SK-N-DZ (cell line): Measurements from ENCODE around the gene GEMIN4.
"Not testable (repeated sequence)": the region's sequence is repeated elsewhere in the genome, so short reads cannot be mapped to it uniquely, and the experiment has no call there.

ENCODE experiments used
- DNase-seq: peaks from one replicate; pipeline ENCODE4 v3.0.0-alpha.2; 2015; ENCODE audit warnings: low spot score

The GEMIN4 gene

DNA sequence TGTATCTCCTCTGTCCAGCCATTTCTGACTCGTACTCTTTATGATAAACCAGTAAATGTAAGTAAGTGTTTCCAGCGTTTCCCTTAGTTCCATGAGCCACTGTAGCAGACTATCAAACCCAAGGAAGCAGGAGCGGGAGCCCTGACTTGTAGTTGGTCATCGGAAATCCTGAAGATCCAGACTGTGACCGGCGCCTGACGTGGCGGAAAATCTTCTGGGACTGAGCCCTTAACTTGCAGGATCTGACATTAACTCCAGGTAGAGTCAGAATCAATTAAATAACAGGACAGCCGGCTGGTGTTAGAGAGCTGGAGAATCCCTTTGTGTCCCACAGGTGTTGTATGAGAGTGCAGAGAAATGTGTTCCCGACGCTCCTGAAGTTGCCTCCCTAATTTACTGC, 26.0 kb upstream of the GEMIN4 start:
- no peak for DNase-seq

DNA sequence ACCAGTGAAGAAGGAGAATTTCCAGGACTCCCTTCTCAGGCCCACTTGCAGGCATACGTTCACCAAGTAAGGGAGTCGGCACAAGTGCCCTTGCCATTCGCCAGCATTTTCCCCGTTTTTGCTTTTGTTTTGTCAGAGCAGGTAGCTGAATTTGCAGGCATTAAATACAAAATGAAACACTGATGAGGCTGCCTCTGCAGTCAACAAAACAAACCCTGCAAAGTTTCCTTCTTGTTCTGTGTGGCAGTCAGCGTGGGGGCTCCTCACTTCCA, 22.2 kb upstream of the GEMIN4 start:
- DNase-seq = no peak

DNA sequence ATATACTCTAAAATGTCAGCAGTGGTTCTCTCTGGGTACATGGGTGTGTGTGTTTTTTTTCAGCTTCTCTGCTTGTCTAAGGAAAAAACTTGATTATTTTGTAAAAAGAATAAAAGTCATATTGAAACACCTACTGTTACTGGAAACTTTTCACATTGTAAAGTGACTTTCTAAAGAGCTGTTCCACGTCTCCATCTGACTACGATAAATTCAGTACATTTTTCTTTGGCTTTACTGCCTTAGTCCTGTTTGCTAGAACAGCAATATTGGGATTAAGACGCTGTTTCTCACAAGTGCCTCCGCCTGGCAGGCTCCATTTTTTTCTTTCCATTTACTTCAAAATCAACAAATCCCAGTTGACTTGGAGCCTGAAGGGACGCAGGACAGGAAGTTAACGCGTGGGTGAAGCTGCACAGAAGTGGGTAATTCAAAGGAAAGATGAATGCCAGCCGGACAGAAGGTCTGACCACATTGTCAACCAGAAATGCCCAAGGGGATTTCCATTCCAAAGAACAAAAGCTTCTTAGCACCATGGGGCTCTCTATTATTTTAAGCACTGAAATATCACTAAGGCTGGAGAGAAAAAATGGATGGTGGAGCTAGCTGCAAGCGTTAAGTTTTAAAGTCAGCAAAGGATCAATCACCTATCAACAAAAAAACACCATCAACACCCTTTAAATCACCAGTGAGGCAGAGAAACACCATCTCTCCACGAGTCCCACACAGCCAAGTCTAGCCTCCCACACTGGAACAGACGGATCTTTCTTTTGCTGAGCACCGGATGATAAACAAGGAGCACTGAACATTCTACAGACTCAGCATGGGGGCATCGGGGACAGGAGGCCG, 21.6 kb upstream of the GEMIN4 start:
- no peak for DNase-seq

DNA sequence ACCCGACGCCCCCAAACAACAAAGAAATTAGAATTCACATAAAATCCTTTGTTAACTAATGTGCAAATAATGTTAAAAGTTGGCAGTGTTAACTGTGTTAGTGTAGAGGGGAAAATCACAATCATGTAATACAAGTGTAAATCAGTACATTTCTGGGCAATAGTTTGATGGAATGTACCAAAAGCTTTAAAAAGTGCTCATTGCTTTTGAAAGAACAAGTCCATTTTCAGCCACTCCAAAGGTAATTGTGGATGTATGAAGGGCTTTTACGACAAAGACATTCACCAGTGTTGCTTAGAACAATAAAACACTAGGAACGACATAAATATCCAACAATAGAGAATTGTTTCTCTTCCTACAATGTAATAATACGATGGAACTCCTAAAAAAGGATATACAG, 21.0 kb upstream of the GEMIN4 start:
- DNase-seq = no peak

DNA sequence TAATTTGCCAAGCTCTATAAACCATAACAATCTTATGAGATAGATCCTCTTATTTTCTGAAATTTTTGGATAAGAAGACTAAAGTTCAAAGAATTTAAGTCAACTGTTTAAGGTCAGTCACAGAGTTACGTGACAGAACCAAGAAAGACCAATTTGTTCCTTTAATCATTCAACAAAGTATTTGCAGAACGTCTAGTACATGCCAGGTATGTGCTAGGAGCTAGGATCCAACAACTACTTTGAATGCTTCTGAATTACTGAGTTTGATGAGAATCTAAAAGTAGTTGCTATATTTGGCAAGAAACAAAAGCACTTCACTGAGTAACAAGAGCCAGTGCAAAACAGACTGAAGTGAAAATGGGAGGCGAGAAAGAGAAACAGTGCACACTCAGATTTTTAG, 15.0 kb upstream of the GEMIN4 start:
- DNase-seq = no peak

DNA sequence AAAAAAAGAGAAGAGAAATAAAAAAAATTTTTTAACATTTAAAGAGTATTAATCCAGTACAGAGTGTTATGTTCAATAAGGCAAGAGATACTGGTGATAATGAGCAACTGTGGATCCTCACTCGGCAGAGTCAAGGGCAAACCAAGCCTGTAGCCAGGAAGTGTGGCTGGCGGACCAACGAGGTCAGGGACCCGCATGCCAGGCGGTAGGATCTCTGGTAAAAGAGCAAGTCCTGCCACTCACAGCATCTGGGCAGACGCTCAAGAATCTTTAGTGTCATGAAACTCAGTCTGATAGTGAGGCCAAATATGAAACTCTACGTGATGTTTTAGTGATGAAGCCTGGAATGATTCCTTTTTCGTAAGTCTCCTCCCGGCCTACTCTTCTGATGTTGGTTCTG, 8.3 kb upstream of the GEMIN4 start:
- no peak for DNase-seq

DNA sequence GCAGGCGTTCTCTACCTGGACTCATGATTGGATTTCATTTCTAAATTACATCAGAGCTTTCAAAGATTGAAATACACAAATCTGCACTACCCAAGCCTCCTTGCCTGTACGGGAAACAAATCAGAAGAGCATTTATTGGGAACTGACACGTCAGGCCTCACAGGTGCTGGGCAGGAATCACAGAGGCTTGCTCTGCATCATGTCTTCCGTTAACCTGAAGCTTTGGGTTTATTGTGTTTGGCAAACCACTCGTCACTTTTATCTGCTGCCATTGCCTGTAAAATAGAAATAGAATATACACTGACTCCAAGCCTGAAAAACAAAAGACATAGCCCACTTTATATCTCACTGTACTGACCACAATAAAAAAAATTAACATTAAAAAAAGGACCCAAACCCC, 7.9 kb upstream of the GEMIN4 start:
- no peak for DNase-seq

DNA sequence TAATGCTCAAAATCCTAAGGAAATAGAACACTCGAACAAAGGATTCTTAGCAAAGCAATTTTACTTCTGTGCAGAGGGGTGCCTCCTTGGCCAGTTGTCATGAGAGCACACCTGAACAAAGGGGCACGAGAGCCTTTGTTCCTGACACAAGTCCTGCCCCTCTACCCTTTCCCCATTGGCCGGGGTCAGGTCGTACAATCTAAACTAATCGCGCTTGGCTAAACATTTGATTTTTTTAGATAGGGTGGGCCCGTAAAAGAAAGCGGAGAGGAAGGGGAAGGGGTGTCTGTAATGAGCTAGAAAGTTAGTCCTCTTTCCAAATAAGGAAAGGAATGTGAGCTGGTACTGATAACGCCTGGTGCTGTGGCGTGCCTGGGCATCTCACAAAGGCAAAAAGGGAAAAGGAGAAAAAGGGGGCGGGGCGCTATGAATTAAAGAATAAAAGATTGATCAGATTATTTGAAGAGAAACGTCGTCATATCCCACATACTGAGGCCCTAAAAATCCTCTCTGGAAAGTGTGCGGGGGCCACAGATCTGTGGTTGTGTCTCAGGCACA, 4.0 kb upstream of the GEMIN4 start:
- not testable (repeated sequence) for DNase-seq

DNA sequence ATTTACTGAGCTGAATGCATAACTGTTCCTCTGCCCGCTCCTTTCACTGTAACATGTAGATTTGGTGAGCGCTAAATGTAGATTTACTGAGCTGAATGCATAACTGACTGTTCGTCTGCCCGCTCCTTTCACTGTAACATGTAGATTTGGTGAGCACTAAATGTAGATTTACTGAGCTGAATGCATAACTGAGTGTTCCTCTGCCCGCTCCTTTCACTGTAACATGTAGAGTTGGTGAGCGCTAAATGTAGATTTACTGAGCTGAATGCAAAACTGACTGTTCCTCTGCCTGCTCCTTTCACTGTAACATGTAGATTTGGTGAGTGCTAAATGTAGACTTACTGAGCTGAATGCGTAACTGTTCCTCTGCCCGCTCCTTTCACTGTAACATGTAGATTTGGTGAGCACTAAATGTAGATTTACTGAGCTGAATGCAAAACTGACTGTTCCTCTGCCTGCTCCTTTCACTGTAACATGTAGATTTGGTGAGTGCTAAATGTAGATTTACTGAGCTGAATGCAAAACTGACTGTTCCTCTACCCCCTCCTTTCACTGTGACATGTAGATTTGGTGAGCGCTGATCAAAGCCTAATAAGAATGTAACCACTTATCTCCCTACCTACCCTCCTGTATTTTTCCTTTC, 3.4 kb upstream of the GEMIN4 start:
- not testable (repeated sequence) for DNase-seq

DNA sequence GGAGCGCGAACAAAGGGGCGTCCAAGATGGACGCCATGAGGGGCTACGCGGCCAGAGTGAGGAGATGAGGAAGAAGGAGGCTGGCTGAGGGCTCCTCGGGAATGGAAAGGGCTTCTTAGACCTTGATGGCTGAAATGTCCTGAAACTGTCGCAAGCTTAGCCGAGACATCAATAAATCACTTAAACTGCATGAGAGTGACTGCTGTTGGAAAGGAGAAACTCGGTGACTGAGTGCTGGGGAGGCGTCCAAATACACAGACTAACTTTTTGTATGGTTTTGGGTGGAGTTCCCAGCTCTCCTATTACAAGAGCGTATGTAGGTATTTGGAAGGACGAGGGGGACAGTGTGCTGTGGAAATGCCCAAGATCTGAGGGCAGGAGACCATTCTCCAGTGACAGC, 1.4 kb upstream of the GEMIN4 start:
- no peak for DNase-seq

DNA sequence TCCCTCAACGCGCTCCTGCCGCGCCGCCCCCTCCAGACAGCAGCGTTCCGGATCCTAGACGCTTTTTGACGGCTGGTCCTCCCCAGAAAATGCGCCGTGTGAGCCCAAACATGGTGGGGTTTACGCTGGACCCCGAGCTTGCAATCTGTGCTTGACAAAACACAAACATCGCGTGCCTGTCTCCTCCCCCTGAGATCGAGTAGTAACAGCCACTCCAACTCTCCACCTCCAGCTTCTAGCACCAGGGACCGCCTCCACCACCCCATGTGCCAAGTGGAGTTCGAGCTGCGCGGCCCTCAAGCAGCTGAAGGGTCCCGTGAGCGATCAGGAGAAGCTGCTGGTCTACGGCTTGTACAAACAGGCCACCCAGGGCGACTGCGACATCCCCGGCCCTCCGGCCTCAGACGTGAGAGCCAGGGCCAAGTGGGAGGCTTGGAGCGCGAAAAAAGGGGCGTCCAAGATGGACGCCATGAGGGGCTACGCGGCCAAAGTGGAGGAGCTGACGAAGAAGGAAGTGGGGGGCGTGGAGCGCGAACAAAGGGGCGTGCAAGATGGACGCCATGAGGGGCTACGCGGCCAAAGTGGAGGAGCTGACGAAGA, 656 bp upstream of the GEMIN4 start:
- no peak for DNase-seq

DNA sequence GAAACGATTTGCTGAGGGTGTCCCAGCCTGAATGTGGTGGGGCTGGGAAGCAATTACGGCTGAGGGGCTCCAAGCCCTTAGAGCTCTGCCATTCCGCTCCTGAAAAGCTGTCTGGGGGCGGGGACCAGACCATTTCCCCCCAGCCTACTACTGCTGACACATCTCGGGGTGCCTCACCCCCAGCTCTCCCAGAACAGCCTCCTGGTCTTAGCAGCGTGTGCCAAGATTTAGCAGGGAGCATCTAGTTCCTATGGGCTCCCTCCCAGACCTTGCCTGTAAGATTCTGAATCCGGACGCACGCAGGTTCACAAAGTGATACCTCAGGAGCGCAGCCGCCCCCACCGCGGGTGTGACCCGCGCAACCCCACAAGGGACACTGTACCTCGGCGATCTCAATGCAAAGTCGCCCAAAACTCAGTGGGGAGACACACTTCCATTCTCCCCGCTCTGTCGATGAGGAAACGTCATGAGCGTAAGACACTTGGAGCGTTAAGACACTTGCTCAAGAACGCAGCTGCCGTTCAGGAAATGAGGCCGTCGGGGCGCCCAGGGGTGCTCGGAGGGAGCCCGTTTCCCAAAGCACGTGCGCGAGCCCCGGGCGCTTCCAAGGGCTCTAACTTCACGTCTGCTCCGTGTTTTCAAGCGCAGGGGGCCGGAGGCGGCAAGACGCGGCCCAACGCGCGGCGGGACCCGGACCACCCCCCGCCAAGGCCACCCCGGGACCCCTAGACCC, 629 bp downstream of the GEMIN4 start:
- DNase-seq = peak; percentile 36

DNA sequence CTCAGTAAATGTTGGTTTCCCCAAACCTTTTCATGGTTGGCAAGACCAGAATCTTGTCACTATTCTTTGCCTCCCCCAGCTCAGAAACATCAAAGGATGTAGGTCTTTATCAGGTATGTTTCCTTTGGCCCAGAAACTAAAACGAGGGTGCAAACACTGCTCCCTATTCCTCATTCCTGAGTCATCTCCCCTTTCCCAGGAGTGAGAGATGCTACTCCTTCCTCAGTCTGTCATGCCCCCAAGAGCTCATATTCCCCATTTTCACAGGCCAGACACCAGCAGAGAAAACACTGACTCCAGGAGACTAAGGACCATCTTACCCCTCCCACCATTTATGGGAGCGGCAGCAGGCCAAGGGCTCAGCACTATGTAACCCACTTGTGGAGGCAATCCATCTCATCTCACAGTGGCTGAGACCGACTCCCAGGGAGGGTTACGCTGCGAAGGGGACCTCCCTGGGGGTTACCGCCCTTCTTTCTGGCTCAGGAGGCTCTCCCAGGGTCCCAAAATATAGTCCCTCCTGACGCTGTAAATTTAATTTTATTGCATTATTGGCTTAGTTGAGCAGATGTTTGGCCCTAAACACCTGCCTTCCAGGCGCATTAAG, 1.5 kb downstream of the GEMIN4 start:
- DNase-seq = no peak

DNA sequence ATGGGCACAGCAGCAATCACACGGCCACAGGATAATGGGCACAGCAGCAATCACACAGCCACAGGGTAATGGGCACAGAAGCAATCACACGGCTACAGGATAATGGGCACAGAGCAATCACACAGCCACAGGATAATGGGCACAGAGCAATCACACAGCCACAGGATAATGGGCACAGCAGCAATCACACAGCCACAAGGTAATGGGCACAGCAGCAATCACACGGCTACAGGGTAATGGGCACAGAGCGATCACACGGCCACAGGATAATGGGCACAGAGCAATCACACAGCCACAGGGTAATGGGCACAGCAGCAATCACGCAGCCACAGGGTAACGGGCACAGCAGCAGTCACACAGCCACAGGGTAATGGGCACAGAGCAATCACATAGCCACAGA, 2.7 kb downstream of the GEMIN4 start:
- not testable (repeated sequence) for DNase-seq

DNA sequence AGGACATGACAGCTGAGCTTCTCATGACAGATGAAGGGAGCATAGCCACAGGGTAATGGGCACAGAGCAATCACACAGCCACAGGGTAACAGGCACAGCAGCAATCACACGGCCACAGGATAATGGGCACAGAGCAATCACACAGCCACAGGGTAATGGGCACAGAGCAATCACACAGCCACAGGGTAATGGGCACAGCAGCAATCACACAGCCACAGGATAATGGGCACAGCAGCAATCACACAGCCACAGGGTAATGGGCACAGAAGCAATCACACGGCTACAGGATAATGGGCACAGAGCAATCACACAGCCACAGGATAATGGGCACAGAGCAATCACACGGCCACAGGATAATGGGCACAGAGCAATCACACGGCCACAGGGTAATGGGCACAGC, 3.5 kb downstream of the GEMIN4 start:
- not testable (repeated sequence) for DNase-seq

DNA sequence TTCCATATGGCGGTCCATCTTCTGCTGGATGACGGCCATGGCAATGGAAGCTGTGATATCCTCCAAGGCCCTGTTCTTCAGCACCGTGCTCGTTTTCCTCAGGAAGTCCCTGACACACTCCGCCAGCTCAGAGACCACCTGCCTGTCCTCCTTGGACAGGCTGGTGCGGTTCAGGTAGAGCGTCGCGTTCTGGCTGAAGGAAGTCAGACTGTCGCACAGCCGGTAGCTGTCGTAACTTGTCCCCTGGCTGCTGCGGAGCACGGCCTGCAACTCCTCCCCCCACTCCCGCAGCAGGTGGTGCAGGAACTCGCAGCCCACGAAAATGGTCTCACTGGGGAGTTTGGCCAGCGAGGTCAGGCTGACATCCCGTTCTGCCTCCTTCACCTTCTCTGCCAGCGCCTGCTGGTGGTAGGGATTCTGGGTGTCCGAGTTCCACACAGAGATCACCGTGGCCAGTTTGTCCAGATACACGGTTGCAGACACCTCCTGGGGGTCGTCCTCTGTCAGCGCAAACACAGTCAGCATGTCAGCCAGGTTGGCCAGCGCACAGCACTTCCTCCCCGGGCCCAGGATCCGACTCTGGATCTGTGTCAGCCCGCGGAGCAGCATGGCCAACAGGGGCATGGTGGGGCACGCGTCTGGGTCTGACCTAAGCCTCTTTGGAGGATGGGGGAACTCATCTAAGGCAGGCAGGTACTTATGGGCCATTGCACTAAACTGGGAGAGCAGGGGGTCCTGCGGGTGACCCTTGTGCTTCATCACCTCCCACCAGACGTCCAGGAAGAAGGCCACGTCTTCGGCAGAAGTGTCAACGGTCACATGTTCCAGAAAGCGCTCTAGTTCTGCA, 5.1 kb downstream of the GEMIN4 start:
- no peak for DNase-seq

DNA sequence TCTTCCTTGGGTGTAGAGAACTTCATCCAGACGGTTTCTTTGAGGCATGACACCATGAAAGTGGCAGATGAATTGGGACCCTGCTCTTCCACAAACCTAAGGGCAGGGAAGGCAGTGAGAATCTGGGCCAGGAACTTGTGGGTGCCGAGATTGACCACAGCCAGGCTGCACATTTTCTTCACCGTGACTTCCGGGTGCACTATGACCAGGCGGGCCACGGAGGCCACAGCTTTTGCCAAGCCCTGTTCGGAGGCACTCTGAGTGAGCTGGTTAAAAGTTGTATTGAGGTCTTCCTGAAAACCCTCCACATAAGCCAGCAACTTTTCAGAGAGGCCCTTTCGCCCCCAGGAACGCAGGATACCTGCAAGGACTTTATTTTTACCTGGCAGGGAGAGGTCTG, 5.9 kb downstream of the GEMIN4 start:
- no peak for DNase-seq

DNA sequence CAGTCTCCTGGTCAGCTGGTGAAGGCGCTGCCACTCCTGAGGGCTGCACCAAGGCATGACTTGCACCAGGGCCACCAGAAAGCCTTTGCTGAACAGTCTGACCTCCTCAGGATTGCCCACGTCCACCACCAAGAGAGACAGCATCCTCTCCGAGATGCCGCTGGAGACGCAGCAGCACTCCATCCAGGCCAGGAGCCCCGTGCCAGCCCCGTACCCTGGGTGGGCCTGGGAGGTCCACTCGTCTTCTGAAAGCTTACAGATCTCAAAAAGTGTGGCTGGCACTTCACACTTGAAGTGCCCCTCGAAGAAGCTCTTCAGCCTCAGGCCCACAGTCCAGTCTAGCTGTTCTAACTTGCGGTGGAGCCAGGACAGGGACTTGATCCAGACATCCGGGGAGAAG, 6.7 kb downstream of the GEMIN4 start:
- DNase-seq = no peak

DNA sequence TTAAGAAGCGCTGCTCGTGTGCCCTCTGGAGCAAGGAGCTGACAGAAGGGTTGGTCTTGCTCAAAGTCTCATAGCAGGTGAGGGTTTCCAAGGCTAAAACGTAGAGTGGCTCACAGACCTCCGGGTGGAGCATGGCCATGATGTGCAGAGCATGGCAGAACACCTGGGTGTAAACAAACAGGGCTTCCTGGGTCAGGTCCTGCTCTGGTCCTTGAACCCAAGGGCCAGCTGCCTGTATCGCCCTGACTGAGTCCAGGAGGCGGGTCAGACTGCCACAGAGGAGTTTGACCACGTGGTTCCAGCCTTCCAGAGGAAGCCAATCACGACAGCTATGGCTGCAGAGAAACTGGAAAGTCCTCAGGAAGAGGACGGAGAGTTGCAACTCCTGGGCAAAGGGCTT, 7.1 kb downstream of the GEMIN4 start:
- DNase-seq = no peak

DNA sequence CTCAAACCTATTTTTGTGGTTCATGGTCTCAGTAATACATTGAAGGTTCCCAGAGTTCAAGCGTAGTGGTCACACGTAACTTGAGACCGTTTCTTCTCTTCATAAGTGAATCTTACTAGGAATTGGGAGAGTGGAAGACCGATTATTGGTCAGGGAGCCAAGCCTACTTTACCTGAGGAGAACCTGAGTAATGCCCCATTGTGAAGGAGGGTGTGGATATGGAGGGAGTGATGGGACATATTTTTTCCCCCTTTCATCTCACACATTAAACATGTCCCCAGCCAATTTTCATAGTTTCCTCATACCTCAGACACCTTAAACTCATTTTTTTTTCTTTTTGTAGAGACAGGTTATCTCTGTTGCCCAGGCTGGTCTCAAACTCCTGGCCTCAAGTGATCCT, 8.9 kb downstream of the GEMIN4 start:
- DNase-seq = no peak
